ENCODE measurements around the gene ERP27.
A peak's percentile ranks its signal among the peaks of the same experiment; 100 is the strongest.

Gene ERP27

GRCh38 chr12:14901228-14901562 is 37.1 kb downstream of the ERP27 start:
- DNase-seq (ENCODE audit: low read depth), result no peak

DNA sequence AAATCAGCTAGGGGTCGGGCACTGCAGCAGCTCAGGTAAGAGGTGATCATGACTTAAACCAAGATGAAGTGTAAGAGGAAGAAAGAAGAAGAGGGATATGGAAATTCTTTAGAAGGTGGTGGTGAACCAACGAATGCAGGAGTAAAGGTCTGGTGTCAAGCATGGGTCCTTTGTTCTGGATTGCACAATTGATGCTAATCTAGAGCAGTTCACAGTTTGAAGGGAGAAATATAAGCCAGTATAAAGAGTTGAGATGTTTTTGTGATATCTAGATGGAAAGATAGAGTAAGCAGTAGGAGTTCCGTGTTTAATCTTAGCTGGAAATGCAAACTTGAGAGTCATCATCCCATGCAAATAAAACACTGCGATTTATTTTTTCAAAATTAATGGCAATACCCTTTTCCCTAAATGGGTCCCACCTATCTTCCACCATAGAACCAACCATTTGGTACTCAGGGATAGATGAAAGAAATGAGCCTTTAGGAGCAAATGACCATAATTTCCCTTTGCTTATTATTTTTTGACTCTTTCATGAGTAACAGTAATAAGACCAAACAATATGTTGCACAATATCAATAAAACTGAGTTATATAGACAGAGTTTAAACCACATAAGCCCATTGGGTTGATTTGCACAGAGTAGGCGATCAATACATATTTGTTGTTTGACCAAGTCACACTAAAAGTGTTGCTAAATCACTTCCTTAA is 37.7 kb downstream of the ERP27 start:
- DNase-seq (ENCODE audit: low read depth), result no peak

- DNase-seq (ENCODE audit: low read depth), result peak; percentile 95
These were observed 41.7 kb downstream of the ERP27 start for GRCh38 chr12:14896521-14897169.

DNA sequence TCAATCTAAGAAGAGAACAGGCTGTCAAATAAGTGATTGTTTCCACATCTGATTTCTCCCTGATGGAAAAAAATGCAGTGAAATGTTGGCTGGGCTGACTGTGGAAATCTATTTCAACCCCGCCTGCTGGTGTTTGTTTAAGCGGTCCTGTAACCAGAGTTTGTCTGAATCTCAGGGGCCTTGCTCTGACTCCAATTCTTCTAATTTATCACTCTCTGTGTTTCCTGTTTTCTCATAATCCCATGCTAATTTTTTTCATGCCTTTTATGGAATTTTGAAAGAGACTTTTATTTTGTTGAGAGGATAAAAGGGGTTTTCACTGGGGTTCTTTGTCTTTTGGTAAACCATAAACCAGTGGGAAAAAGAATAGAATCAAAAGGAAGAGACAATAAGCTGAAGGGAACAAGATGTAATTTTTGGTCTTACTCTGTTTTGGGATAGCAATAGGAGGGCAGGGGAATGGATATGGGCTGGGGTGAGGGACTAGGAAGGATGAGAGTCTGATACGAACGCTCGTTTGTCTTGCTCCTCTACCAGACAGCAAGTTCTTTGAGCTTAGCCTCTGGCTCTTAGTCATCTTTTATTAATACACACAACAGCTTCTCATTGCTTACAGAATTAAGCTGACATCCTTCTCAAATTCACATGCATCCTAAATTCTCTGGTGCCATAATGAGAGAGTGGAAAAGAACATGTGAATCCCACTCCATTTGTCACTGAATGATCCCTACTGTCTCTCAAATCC is 44.7 kb downstream of the ERP27 start:
- peak; percentile 37 for DNase-seq (ENCODE audit: low read depth)

- peak; percentile 50 for DNase-seq (ENCODE audit: low read depth)
These were observed 45.4 kb downstream of the ERP27 start for GRCh38 chr12:14892726-14893505.

- no peak for DNase-seq (ENCODE audit: low read depth)
These were observed 47.6 kb downstream of the ERP27 start for GRCh38 chr12:14890701-14891100.

DNA sequence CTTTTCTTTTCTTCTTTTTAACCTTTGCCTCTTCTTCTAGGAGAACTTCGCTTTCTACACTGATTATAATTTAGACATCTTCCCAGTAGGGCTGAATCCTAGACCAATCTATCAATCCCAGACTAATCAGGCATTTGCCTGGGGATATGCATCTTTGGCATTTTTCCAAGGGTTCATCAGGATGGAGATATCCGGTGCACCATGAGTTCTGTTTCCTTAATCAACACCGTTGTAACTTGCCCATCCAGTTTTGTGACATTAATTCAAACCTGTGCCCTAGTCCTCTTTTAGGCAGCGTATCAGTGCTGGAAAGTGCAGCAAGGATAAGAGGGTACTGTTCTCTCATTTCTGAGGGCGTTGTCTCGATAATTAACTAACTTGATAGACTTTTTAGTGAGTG is 52.1 kb downstream of the ERP27 start:
- DNase-seq (ENCODE audit: low read depth), result no peak

DNA sequence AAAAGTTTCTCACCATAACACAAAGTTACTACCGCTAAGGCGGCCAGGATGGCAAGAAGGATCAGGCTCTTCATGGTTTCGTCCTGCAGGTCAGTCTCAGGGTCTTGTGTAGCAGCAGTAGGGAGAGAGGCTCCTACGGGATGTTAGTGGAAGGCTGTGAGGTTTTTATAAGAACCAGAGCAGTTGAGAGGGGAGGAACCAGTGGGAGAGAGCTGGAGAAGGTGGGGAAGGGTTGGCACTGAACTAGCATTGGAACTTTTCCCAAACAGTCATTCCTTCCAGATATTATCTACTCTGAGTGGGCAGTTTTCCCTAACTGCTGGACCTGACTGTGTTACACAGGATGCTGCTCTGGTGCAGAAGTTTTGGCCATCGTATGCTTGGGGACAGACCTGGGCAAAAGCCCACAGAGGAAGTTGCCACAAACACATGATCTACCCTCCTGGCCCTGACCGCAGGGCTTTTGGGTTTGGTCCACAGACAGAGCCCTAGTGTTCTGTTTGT is 52.6 kb downstream of the ERP27 start, which contains the start of gene MGP:
Gene MGP, minus strand, starts transcription at position 137 of the 504 bp plus-strand sequence. Its CDS starts 63 bp downstream, at position 74.
- peak; percentile 81 for DNase-seq (ENCODE audit: low read depth)

- DNase-seq (ENCODE audit: low read depth), result peak; percentile 87
These were observed 53.9 kb downstream of the ERP27 start for GRCh38 chr12:14884458-14884878.

GRCh38 chr12:14883686-14884085 is 54.7 kb downstream of the ERP27 start:
- no peak for DNase-seq (ENCODE audit: low read depth)

- DNase-seq (ENCODE audit: low read depth), result no peak
These were observed 57.4 kb downstream of the ERP27 start for GRCh38 chr12:14880890-14881453.

DNA sequence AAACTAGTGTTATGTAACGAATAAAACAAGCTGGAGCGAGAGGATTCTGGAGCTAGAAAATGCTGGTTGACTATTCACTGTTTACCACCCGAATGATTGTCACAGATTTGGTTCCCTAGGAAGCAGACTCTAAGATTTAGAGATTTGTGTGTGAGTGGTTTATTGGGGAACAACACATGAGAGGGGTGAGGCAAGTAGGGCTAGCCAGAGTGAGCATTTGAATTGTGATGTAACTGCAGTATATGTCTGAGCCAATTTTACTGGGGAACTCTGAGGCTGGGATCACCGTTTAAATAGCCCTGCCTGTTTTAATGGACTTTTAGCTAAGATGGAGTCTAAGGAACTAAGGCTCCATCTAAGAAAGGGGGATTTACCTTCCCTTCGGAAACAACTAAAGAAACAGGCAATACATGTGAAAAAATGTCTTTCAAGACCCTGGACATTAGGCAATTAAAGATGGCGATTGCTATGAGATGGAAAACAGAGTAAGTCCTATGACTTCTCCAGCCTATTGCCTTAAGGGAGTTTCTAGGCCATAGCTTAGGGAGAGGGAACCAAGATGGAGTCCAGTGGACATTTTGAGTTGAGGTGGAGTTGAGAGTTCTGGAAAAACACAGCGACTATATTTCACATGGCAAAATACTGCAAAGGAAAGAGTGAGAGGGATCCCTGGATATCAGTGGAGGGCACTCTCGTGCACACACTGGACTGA is 59.0 kb downstream of the ERP27 start:
- no peak for DNase-seq (ENCODE audit: low read depth)

GRCh38 chr12:14878488-14878887 is 59.8 kb downstream of the ERP27 start:
- DNase-seq (ENCODE audit: low read depth), result peak; percentile 14

DNA sequence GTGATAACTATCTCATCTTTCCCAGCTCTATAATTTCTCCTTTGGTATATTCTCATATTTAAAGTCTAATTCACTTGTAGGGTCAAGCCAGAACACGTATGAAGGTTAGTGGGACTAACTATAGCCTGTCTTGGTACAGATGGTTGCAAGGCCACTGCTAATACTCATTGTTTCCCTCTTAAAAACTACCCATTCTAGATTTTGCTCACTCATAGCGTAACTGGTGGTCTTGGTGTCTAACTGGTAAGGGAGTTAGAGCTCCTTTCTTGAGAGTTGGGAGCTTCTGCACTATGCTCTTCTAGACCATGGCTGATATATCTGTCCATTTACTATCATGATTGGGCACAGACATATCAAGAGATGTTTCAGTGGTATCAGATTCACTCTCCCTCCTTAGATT is 61.5 kb downstream of the ERP27 start:
- no peak for DNase-seq (ENCODE audit: low read depth)

DNA sequence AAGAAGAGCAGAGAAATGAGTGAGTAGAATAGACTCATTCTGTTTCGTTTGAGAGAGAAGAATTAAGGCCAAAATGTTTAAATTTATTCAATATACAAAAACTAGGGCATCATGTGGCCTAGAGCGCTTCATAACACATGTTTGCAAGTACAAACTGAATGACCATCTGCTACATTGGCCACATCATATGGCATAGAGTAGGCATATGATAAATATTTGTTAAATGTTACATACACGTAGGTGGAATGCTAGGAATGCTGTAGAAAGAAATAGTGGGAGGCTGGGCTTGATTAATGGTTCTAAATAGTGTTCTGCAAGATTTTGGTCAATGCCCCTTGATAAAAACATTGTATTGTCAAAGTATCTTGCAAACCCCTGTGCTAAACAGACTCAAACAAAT is 63.5 kb downstream of the ERP27 start:
- DNase-seq (ENCODE audit: low read depth), result peak; percentile 33

- DNase-seq (ENCODE audit: low read depth), result no peak
These were observed 64.7 kb downstream of the ERP27 start for GRCh38 chr12:14873440-14874185.

GRCh38 chr12:14871886-14872285 is 66.5 kb downstream of the ERP27 start:
- DNase-seq (ENCODE audit: low read depth), result peak; percentile 24

- DNase-seq (ENCODE audit: low read depth), result no peak
These were observed 67.1 kb downstream of the ERP27 start for GRCh38 chr12:14871247-14871646.

- DNase-seq (ENCODE audit: low read depth), result no peak
These were observed 69.3 kb downstream of the ERP27 start for GRCh38 chr12:14868916-14869506.
